Natural killer cell treated with Interleukin-12 subunit alpha and Interleukin-12 subunit beta and Interleukin-15 and Interleukin-18, amount 100 ng/mL, for 72 hours (primary cell): ENCODE data around the gene ANKRA2. TPM values are rescaled to one million over a fixed set of nuclear protein-coding genes. Genes with fewer than 3 reads are reported as not detected.
A peak's percentile ranks its signal among the peaks of the same experiment; 100 is the strongest.

Experiments used
- ATAC-seq, 2 donors: fragments of 150-1000 bp; cut with Tn5 transposase in 1 of 2; sonication (Bioruptor Pico), chemical (Tn5 transposase) in 1 of 2; 2 replicates each; pipeline ENCODE4 v1.10.0; 2021
- DNase-seq: peaks from one replicate; pipeline ENCODE4 v3.0.0; 2022; ENCODE audit warnings: low spot score
- H3K27ac Mint-ChIP-seq, 2 donors: 1 replicate in 1 of 2; 2 replicates in 1 of 2; pipeline ENCODE4 v1.8.0; 2022; ENCODE audit warnings: mixed read lengths in 2 of 2, mild to moderate bottlenecking in 1 of 2, moderate library complexity in 1 of 2
- H3K27me3 Mint-ChIP-seq, 2 donors: 1 replicate in 1 of 2; 2 replicates in 1 of 2; pipeline ENCODE4 v1.8.0; 2022; ENCODE audit warnings: mixed read lengths in 2 of 2
- H3K36me3 Mint-ChIP-seq: one replicate; pipeline ENCODE4 v1.8.0; 2022; ENCODE audit warnings: mixed read lengths
- H3K4me1 Mint-ChIP-seq, 2 donors: 1 replicate in 1 of 2; 2 replicates in 1 of 2; pipeline ENCODE4 v1.8.0; 2022; ENCODE audit warnings: low read depth in 2 of 2, mixed read lengths in 2 of 2, mild to moderate bottlenecking in 1 of 2
- H3K4me3 Mint-ChIP-seq: one replicate; pipeline ENCODE4 v1.8.0; 2022; ENCODE audit warnings: mixed read lengths
- H3K9me3 Mint-ChIP-seq: 2 replicates; pipeline ENCODE4 v1.8.0; 2022; ENCODE audit warnings: mixed read lengths
- total RNA-seq, 2 donors: library from RNA; stranded (reverse); gene quantifications; one replicate each; pipeline ENCODE4 v1.2.3, GENCODE V29; 2022

ANKRA2 gene
- total RNA-seq, 2 donors from 2014 or later = 12.2 to 16.9 TPM

GRCh38 chr5:73587923-73588322 lies 22.5 kb upstream of the ANKRA2 start:
- DNase-seq (no peak), ATAC-seq (no peak)
- Mint-ChIP-seq H3K27me3 (no peaks in the 10 kb centered on the region), H3K27ac (no peak overlapping the region), H3K4me3 (no peak overlapping the region), H3K4me1 (no peaks in the 10 kb centered on the region), H3K36me3 (no peaks in the 10 kb centered on the region), H3K9me3 (no peaks in the 10 kb centered on the region)

GRCh38 chr5:73582285-73583145 lies 17.1 kb upstream of the ANKRA2 start:
- no peaks in the 10 kb centered on the region for H3K9me3 Mint-ChIP-seq
- no peak overlapping the region for H3K4me3 Mint-ChIP-seq
- DNase-seq = no peak

GRCh38 chr5:73565969-73566547 lies 619 bp upstream of the ANKRA2 start:
- peaks cover 18 to 39% of the 10 kb centered on the region in 2 donors for H3K4me1 Mint-ChIP-seq
- H3K9me3 Mint-ChIP-seq = no peaks in the 10 kb centered on the region
- H3K36me3 Mint-ChIP-seq = peaks cover 5% of the 10 kb centered on the region

More at GRCh38 chr5:73582285-73583145, 17.1 kb upstream of the ANKRA2 start:
- Mint-ChIP-seq H3K4me1 (no peaks in the 10 kb centered on the region), H3K27me3 (no peaks in the 10 kb centered on the region), H3K36me3 (peaks cover 27% of the 10 kb centered on the region), H3K27ac (no peak overlapping the region)
- no peak for ATAC-seq

GRCh38 chr5:73564675-73565074 lies 764 bp downstream of the ANKRA2 start:
- peak overlapping the region; percentile 98 for H3K4me3 Mint-ChIP-seq
- no peaks in the 10 kb centered on the region for H3K9me3 Mint-ChIP-seq
- H3K4me1 Mint-ChIP-seq = peaks cover 24 to 45% of the 10 kb centered on the region in 2 donors
- no peak for DNase-seq
- H3K27ac Mint-ChIP-seq = peak overlapping the region; percentile 98 to 100
- ATAC-seq = no peak
- H3K36me3 Mint-ChIP-seq = peaks cover 6% of the 10 kb centered on the region
- no peaks in the 10 kb centered on the region for H3K27me3 Mint-ChIP-seq

More at GRCh38 chr5:73565969-73566547, 619 bp upstream of the ANKRA2 start:
- Mint-ChIP-seq H3K4me3 (peak overlapping the region; percentile 98), H3K27ac (peak overlapping the region; percentile 98 to 100), H3K27me3 (no peaks in the 10 kb centered on the region)
- ATAC-seq (no peak), DNase-seq (no peak)

- Mint-ChIP-seq H3K9me3 (no peaks in the 10 kb centered on the region), H3K4me1 (peaks cover 24 to 45% of the 10 kb centered on the region in 2 donors), H3K27ac (peak overlapping the region; percentile 98 to 100), H3K36me3 (peaks cover 6% of the 10 kb centered on the region), H3K27me3 (no peaks in the 10 kb centered on the region), H3K4me3 (peak overlapping the region; percentile 98)
- DNase-seq (no peak), ATAC-seq (no peak)
Observed at GRCh38 chr5:73564018-73564417, 1.4 kb downstream of the ANKRA2 start.

- DNase-seq = no peak
- Mint-ChIP-seq H3K27me3 (no peaks in the 10 kb centered on the region), H3K4me1 (peaks cover 14 to 21% of the 10 kb centered on the region in 2 donors), H3K4me3 (no peak overlapping the region), H3K36me3 (peaks cover 17% of the 10 kb centered on the region), H3K9me3 (no peaks in the 10 kb centered on the region), H3K27ac (no peak overlapping the region)
- no peak for ATAC-seq
Observed at GRCh38 chr5:73558950-73559349, 6.5 kb downstream of the ANKRA2 start.

- ATAC-seq = no peak
- Mint-ChIP-seq H3K4me1 (no peaks in the 10 kb centered on the region), H3K27me3 (no peaks in the 10 kb centered on the region), H3K4me3 (no peak overlapping the region), H3K36me3 (peaks cover 7% of the 10 kb centered on the region), H3K9me3 (no peaks in the 10 kb centered on the region), H3K27ac (no peak overlapping the region)
- DNase-seq = no peak
Observed at GRCh38 chr5:73552642-73553041, 12.8 kb downstream of the ANKRA2 start.

- Mint-ChIP-seq H3K36me3 (peaks cover 4% of the 10 kb centered on the region), H3K27ac (no peak overlapping the region), H3K4me1 (no peaks in the 10 kb centered on the region), H3K4me3 (no peak overlapping the region), H3K9me3 (no peaks in the 10 kb centered on the region), H3K27me3 (peaks cover 0 to 4% of the 10 kb centered on the region in 2 donors)
- DNase-seq (no peak), ATAC-seq (no peak)
Observed at GRCh38 chr5:73550016-73550415, 15.4 kb downstream of the ANKRA2 start.

GRCh38 chr5:73545403-73545779 lies 20.0 kb downstream of the ANKRA2 start:
- Mint-ChIP-seq H3K36me3 (no peaks in the 10 kb centered on the region), H3K27ac (no peak overlapping the region), H3K27me3 (peaks cover 15 to 16% of the 10 kb centered on the region in 2 donors), H3K9me3 (no peaks in the 10 kb centered on the region), H3K4me3 (no peak overlapping the region), H3K4me1 (no peaks in the 10 kb centered on the region)
- DNase-seq = no peak
- no peak for ATAC-seq

GRCh38 chr5:73544429-73545402 lies 20.7 kb downstream of the ANKRA2 start:
- Mint-ChIP-seq H3K27ac (no peak overlapping the region), H3K27me3 (peaks cover 21 to 22% of the 10 kb centered on the region in 2 donors), H3K4me1 (no peaks in the 10 kb centered on the region), H3K36me3 (no peaks in the 10 kb centered on the region), H3K4me3 (no peak overlapping the region), H3K9me3 (no peaks in the 10 kb centered on the region)
- DNase-seq = no peak
- ATAC-seq = peak in 1 of 2 donors; percentile 45

GRCh38 chr5:73542020-73542419 lies 23.4 kb downstream of the ANKRA2 start:
- no peaks in the 10 kb centered on the region for H3K36me3 Mint-ChIP-seq
- no peak overlapping the region for H3K4me3 Mint-ChIP-seq
- no peaks in the 10 kb centered on the region for H3K4me1 Mint-ChIP-seq
- no peak overlapping the region for H3K27ac Mint-ChIP-seq
- DNase-seq (no peak), ATAC-seq (no peak)
- no peaks in the 10 kb centered on the region for H3K9me3 Mint-ChIP-seq
- peaks cover 23% of the 10 kb centered on the region in 2 donors for H3K27me3 Mint-ChIP-seq

- H3K4me1 Mint-ChIP-seq = no peaks in the 10 kb centered on the region
- ATAC-seq (peak in 1 of 2 donors; percentile 28), DNase-seq (no peak)
- H3K4me3 Mint-ChIP-seq = no peak overlapping the region
- H3K27me3 Mint-ChIP-seq = peaks cover 23 to 28% of the 10 kb centered on the region in 2 donors
- H3K36me3 Mint-ChIP-seq = no peaks in the 10 kb centered on the region
- peak overlapping the region in 1 of 2 donors; percentile 42 for H3K27ac Mint-ChIP-seq
- H3K9me3 Mint-ChIP-seq = no peaks in the 10 kb centered on the region
Observed at GRCh38 chr5:73540192-73540591, 25.2 kb downstream of the ANKRA2 start.

GRCh38 chr5:73539730-73540129 lies 25.7 kb downstream of the ANKRA2 start:
- H3K27ac Mint-ChIP-seq = no peak overlapping the region
- DNase-seq = no peak
- peaks cover 26 to 31% of the 10 kb centered on the region in 2 donors for H3K27me3 Mint-ChIP-seq
- no peaks in the 10 kb centered on the region for H3K4me1 Mint-ChIP-seq
- ATAC-seq = no peak
- H3K9me3 Mint-ChIP-seq = no peaks in the 10 kb centered on the region
- H3K4me3 Mint-ChIP-seq = no peak overlapping the region
- H3K36me3 Mint-ChIP-seq = no peaks in the 10 kb centered on the region
